HG02973 (cell line): ENCODE results near the gene BTAF1.

Source experiments
- ATAC-seq: cut with Tn5 transposase; IDR thresholded peaks from one replicate; pipeline ENCODE4 v1.9.1; 2021; ENCODE audit warnings: moderate library complexity; ENCODE audit not compliant: unreplicated experiment

The BTAF1 gene

DNA sequence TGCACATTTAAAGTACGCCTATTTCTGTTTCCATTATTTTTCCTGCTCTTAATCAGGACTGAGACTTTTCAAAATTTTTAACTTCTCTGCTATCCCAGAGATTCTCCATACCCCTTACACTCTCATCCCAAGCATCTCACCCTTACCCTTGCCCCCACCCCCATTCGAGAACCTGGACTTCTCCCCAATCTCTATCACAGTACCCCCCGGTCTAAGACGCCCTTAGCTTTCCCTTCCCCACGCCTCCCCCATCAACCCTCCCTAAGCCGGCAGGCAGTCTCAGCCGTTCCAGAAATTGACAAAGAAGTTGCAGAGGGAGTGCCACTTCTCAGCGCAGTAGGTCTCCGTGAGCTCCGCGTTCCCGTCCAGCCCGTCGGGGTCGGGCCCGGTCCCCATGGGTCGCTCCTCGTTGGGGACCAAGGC lies 15.6 kb upstream of the BTAF1 start:
- ATAC-seq: no peak

DNA sequence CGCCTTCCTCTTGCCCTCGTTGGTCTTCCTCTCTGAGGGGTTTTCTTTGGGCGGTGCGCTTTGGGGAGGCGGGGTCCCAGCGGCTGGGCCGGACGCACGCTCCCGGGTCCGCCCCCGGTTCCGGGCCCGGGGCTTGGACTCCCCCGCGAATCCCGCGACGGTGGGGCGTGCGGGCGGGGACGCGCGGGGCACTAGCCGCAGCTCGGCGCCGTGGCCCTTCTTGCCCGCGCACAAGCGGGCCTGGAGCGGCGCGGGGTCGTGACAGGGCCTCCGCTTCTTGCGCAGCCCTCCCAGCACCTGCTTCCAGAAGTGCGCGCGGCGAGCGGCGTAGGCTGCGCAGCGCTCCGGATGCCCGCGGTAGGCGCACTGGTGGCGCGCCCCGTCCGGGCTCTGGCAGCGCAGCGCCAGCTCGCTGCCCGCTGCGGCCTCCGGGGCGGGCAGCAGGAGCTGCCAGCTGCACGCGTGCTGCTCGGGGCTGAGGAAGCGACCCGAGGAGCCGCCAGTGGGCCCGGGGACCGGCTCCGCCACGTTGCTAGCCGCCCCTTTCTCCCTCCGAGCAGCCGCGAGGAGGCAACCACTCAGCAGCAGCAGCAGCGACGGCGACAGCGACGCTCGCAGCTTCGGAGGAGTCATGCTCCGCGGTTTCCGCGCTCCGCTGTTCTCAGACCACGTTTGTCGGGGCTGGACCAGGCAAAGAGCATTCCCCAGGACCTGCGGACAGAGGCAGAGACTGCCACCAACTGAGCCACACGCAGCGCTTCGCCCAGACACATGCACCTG lies 15.0 kb upstream of the BTAF1 start:
- ATAC-seq: peak; percentile 93

DNA sequence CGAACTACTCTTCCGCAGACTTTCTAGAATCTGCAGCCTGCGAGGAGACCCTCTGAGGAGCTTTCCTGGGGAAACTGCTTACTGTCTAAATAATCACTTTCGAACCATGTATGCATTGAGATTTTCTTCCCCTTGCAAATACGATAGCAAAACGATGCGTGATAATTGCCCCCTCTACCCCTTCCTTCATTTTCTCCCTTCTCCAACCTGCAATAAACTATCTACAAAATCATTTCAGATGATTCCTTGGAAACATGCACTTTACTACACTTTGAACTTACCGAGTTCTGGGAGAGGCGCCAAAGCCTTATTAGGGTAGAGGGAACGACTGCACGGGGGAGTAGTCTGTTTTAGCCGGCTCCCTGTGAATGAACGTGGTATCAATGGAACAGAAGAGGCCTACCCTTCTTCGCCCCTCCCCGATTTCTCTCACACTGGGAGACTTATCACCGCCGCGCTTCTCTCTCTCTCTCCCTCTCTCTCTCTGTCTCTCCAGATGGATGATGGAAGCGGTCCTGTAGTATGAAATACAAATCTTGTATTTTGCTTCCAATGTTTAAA lies 14.4 kb upstream of the BTAF1 start, which contains the start of gene FGFBP3:
Gene FGFBP3, minus strand, starts transcription at position 370 of the 561 bp plus-strand sequence. CDS start 517 bp downstream, outside the sequence.
- no peak for ATAC-seq

DNA sequence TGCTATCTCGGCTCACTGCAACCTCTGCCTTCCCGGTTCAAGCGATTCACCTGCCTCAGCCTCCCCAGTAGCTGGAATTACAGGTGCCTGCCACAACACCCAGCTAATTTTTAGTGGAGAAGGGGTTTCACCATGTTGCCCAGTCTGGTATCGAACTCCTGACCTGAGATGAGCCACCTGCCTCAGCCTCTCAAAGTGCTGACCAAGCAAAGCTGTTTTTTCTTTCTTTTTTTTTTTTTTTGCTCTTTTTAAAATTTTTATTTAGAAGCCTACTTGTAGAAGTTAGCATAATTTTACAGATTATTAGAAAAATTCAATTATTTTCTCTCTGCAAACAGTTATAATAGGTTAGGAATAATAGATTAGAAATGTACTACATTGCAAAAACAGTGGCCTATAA lies 13.1 kb upstream of the BTAF1 start:
- ATAC-seq: no peak

DNA sequence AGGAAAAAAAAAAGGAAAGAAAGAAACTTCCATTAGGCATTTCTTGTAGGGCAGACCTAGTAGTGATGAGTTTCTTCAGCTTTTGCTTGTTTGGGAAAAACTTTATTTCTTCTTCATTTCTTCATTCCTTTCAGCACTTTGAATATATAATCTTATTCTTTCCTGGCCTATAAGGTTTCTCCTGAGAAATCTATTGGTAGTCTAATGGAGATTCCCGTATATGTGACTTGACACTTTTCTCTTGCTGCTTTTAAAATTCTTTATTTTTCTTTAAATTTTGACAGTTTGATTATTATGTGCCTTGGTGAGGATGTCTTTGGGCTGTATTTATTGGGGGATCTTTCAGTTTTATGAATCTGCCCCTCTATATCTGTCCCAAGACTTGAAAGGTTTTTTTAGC lies 3.9 kb upstream of the BTAF1 start:
- ATAC-seq: no peak

DNA sequence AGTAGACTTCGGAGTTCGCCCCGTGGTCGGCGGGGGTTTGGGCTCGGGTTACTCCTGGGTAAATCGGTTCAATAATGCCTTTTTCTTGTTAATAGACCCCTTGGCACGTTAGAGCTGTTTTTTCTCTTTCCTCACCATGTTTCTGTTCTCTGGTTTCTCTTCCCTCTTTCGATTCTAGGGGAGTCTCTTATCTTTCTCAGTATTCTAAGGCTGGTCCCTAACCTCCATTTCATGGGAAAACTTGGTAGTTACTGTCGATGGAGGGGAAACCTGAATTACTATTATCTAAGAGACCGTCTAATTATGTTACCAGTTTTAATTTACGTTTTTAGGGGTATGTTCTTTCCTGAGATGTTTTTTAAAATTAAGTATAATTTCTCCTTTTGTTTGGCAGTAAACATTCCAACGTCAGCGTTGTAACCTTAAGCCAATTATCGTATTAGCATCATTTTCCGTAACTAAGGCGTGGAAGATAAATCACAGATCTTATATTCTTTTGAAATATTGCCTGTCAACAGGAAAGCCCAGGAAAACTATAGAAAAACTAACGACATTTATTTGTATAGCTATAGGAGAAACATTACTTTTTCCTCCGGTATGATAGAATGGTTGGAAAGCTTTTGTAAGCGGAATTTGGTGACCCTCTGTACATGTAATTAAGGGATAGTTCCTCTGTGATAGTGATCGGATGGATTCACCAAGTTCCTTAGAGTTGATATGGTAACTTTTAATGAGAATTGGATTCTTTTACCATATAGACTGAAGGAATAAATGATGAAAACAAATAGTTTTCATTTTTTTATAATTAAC lies 847 bp downstream of the BTAF1 start:
- ATAC-seq: peak; percentile 27

DNA sequence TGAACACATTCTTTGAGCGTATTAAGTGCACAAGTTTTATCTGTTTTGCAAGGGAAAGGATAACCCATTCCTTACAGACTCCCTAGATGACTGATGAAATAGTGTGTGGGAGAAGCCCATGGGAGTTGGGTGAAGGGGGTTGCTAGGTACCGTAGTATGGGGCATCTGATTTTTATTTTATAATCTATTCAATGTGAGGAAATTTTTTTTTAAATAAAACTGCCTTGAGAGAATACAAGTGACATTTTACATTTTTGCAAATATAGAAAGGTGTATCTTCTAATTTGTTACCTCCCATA lies 1.4 kb downstream of the BTAF1 start:
- ATAC-seq: no peak

DNA sequence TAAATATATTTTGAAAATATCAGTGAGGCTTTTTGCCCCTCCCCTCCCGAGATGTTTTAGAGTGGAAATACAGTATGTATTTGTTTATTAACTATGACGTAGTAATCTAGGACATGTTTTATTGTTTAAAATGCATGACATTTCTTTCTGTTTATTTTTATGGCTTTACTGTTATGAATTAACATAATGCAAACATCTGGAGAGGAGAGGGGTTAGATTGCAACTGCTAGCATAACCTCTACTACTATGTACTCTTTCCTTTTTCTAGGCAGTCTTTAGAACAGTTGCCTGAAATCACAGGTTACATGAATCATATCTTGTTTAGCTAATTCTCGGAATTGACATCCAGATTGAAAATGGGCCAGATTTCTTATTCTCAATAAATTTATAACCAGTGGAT lies 7.4 kb downstream of the BTAF1 start:
- no peak for ATAC-seq

DNA sequence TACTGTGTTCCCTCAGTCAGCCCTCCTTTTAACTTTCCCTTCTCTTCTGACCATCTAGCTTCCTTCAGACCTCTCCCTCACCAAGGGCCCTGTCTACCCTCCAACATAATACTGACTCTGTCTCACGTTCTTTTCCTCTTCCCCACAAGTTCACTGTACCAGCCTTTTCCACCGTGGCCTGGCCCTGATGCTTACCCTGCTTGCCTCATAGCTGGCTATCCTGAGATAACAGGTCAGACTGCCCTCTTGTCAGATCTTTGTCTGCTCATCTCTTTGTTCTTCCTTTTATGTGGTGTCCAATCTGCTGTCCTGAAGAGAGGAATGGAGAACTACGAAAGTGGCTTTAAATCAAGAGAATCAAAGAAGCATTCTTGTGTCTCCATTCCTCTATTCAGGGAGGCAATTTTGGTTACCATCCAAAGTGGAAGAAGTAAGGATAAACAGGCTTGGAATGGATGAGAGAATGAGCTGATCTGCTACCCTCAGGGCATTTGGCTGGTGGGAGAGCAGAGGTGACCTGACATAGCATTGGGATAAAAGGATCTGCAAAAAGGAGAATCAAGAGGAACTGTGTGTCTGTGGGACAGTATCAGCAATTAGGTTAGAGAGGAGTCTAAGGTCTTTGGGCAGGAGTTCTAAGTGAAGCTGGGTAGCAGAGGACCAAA lies 8.1 kb downstream of the BTAF1 start:
- no peak for ATAC-seq

DNA sequence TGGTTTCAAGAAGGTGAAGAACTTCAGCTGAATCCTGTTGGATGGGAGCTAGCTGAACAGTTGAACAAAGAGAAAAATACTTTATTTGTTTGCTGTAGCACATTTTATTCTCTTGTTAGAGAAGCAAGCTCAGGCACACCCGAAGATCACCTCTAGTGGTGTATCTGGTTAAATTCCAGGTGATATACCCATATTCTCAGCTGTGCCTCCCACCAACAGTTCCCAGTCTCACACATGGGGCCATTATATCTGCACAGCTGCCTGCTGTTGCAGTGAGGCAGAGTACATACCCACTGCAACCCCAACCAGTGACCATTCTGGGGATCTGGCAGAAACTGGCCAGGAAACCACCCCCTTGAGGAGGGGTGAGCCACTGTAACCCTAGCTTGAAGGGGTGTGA lies 9.2 kb downstream of the BTAF1 start:
- ATAC-seq: no peak

DNA sequence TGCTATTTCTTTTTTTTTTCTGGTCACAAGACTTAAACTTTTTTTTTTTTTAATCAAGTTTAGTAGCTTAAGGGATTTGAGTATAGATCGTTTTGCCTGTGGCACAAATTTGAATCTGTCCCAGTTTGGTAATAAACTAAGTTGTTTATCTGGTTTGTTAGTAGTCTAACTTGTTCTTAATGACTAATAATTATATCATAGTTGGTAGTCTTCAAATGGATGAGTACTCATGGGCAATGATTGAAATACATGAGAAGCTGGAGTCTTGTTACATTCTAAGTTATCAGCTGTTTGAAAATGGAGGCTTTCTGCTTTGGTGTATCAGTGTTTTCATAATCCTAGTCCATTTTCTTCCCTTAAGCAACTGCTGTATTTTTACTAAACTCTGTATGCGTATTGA lies 12.3 kb downstream of the BTAF1 start:
- ATAC-seq: no peak

DNA sequence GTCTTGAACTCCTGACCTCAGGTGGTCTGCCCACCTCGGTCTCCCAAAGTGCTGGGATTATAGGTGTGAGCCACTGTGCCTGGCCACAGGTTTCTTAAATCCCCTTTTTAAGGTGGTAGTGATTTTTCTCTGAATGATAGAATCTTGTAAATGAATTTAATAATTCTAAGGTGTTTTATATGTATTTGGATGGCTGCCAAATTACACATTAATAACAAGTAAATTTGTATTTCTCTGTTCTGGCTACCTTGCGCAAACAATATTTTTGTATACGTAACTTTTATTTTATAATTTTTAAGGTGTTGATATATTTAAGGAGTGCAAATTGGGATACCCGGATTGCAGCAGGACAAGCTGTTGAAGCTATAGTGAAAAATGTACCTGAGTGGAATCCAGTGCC lies 16.1 kb downstream of the BTAF1 start:
- no peak for ATAC-seq

DNA sequence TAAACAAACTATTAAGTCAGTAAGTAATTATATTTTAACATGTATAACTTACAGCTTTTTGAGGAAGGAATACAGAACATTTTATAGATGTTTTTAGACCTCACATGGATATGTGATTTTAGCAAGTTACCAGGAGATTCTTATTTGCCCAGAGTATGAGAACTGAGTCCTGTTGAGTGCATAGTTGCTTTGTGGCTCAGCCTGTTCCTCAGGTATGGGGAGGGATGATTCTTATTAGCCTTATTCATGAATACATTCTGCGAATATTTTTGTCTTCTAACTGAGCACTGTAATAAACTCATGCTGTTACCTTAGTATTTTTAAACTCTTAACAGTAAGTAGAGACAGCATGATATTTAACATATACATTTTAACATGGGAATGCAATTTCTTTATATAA lies 17.9 kb downstream of the BTAF1 start:
- ATAC-seq: no peak

DNA sequence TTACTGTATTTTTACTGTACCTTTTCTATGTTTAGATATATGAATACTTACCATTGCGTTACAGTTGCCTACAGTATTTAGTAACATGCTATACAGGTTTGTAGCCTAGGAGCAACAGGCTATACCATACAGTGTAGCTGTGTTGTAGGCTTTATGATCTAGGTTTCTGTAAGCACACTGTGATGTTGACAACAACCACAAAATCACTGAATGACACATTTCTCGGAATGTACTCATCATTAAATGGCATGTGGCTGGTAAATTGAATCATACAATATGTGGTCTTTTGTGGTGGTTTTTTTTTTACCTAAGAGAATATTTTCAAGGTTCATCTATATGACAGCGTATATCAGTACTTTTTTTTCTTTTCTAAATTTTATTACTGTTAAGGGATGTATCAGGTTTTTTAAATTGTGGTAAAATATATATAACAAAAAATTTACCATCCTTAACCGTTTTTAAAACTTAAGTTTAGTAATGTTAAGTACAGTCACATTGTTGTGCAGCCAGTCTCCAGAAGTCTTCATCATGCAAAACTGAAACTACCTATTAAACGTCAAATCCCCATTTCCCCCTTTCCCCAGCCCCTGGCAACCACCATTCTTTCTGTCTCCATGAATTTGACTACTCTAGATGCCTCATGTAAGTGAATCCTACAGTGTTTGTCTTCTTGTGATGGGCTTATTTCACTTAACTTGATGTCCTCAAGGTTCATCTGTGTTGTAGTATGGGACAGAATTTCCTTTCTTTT lies 21.5 kb downstream of the BTAF1 start:
- ATAC-seq: peak; percentile 71

DNA sequence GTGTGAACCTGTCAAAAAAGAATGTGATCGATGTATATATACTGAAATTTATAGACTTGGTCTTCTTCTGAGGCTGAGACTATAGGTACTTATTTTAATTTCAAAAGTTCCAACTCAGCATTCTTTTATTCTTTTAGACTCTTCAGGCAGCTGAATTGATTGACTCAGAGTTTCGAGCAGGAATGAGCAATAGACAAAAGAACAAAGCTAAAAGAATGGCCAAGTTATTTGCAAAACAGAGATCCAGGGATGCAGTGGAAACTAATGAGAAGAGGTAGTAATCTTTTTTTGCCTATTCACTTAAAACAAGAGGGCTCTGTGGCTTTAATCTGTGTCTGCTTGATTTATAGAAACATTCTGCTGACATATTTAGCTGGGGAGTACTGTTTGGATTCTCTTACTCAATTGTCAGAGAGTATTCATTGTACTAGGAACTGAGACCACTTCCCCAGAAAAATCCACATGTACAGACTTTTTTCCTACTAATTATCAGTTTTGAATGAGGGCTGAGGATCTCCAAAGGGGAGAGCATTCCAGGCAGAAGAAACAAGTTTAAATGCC lies 30.1 kb downstream of the BTAF1 start:
- no peak for ATAC-seq

DNA sequence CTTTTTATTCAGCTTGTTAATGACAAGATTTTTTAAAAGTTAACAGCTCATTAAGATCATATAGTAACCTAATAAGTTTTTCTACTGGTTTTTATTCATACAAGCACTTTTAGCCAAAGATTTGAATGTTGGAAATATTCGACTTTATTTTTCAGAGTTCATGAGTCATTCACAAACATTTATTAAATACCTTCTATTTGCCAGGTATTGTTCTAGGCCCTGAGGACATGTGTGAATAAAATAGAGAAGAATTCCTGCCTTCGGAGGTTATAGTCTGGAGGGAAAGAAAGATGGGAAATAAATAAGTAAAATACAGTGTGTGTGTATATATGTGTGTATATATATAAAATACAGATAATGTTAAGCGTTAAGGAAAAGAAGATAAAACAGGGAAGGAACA lies 31.5 kb downstream of the BTAF1 start:
- ATAC-seq: no peak

DNA sequence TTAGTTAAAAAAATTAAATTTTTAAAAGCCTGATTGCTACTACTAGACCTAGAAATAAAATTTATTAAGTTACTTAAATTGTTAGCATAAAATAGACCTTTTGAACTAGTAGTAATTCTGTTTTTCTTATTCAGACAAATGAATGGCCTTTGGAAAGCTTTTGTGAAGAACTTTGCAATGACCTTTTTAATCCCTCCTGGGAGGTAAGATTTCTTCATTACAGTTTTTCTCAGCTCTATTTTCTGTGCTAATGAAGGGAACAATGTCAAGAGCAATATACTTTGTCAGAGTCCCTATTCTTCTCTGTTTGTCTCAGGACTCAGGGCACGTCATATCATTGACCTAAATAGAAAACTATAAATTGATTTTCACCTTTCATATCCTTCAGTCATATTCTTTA lies 33.5 kb downstream of the BTAF1 start:
- no peak for ATAC-seq

DNA sequence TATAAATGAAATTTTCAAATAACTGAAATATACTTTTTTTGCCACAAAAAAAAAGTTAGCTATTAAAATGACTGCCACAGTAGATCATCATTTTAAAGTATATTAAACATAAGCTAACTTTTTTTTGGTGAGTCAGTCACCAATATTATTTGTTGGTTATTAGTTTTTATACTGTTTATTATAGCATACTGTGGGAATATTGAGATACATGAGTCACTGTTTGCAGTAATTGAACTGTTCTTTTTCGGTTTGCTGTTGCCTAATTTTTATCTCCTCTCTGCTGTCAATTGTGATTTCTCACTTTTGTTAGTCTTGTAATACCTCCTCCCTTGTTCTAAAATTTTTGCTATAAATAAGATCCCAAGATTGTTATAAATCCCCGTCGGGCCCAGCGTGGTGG lies 45.7 kb downstream of the BTAF1 start:
- ATAC-seq: no peak

DNA sequence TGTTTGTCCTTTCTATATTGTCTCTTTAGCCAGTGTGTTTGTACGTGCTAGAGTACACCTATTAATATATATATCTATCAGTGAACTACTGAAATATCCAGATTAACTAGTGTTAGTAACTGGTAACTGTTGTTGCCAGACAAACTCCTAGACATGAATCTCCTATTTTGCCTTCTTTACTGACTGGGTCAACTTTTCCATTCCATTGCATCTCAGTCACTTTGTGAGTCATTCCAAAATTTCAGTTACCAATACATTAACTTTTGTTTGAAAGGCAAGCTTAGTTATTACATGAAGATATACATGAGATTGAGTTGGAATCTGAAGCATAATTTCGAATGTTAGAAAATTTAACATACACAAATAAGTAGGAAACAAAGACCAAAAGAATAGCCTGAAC lies 51.4 kb downstream of the BTAF1 start:
- ATAC-seq: no peak

DNA sequence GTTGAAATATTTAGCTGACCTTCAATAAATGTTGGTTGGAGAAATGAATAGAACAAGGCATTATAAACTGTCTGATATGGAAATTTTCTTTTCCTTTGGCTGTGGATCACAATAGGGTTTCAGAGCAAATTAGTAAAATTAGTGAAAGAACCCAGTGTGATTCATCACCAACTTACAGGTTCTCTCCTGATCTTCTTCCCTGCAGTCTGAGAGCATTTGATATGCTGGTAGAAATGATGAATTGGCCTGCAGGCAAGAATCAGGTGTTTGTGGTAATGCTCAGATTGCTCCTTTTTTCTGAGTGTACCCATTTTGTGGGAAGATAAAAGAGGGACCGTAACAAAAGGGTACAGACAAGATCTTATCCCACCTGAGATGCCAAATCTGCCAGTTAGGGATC lies 51.9 kb downstream of the BTAF1 start:
- no peak for ATAC-seq
